HG03060 (cell line): Measurements from ENCODE around the gene GSTM5.
"Not testable (repeated sequence)": the region's sequence is repeated elsewhere in the genome, so short reads cannot be mapped to it uniquely, and the experiment has no call there.

Experiments used
- ATAC-seq: cut with Tn5 transposase; IDR thresholded peaks from one replicate; pipeline ENCODE4 v1.9.1; 2021; ENCODE audit warnings: low read depth, moderate number of reproducible peaks; ENCODE audit not compliant: unreplicated experiment

Gene GSTM5

GRCh38 chr1:109711593-109712320 is at the start of gene GSTM5:
GSTM5 (plus strand) TSS chr1:109712251; CDS start chr1:109712313, 62 bp downstream.
- not testable (repeated sequence) for ATAC-seq

GRCh38 chr1:109664671-109665070 is 47.4 kb upstream of the GSTM5 start:
- no peak for ATAC-seq

- ATAC-seq = no peak
Measured at GRCh38 chr1:109667452-109668122, 44.5 kb upstream of the GSTM5 start, which contains the start of gene GSTM2. GSTM2 (plus strand) TSS chr1:109668057; CDS start chr1:109668116, 59 bp downstream.

- no peak for ATAC-seq
Measured at GRCh38 chr1:109668123-109668775, 43.8 kb upstream of the GSTM5 start.

GRCh38 chr1:109669246-109669948 is 42.7 kb upstream of the GSTM5 start:
- no peak for ATAC-seq

- ATAC-seq = not testable (repeated sequence)
Measured at GRCh38 chr1:109669949-109670302, 42.1 kb upstream of the GSTM5 start.

GRCh38 chr1:109671067-109671466 is 41.0 kb upstream of the GSTM5 start:
- no peak for ATAC-seq

- ATAC-seq = not testable (repeated sequence)
Measured at GRCh38 chr1:109673861-109674260, 38.2 kb upstream of the GSTM5 start.

- ATAC-seq = not testable (repeated sequence)
Measured at GRCh38 chr1:109676683-109677381, 35.2 kb upstream of the GSTM5 start.

- no peak for ATAC-seq
Measured at GRCh38 chr1:109677459-109677858, 34.6 kb upstream of the GSTM5 start.

- ATAC-seq = not testable (repeated sequence)
Measured at GRCh38 chr1:109678637-109679036, 33.4 kb upstream of the GSTM5 start.

GRCh38 chr1:109684777-109685176 is 27.3 kb upstream of the GSTM5 start:
- ATAC-seq = not testable (repeated sequence)

GRCh38 chr1:109685399-109685798 is 26.7 kb upstream of the GSTM5 start:
- ATAC-seq = not testable (repeated sequence)

GRCh38 chr1:109685890-109686289 is 26.2 kb upstream of the GSTM5 start:
- not testable (repeated sequence) for ATAC-seq

GRCh38 chr1:109687109-109687508 is 24.9 kb upstream of the GSTM5 start:
- not testable (repeated sequence) for ATAC-seq

GRCh38 chr1:109687641-109688499 is 24.2 kb upstream of the GSTM5 start, which contains the start of gene GSTM1:
GSTM1 (plus strand) TSS chr1:109687817; CDS start chr1:109687874, 57 bp downstream.
- no peak for ATAC-seq

GRCh38 chr1:109689844-109690405 is 22.1 kb upstream of the GSTM5 start:
- ATAC-seq = no peak

GRCh38 chr1:109691759-109692158 is 20.3 kb upstream of the GSTM5 start:
- no peak for ATAC-seq

- ATAC-seq = not testable (repeated sequence)
Measured at GRCh38 chr1:109694400-109694799, 17.7 kb upstream of the GSTM5 start.
